HCT116 (cell line): ENCODE results near the gene DNAJA2. TPM values are rescaled to one million over a fixed set of nuclear protein-coding genes. Genes with fewer than 3 reads are reported as not detected.

Experiments used
- ATAC-seq: fragments of 200-7000 bp; cut with Tn5 transposase; 2 replicates; pipeline ENCODE4 v1.9.1; 2020; ENCODE audit warnings: mild to moderate bottlenecking, moderate library complexity
- BruUV-seq: library from RNA; stranded (reverse); fragments of 400-500 nt; replicated peaks from 2 replicates; lab custom pipeline; 2021; lab: Mats Ljungman, UMichigan
- CTCF ChIA-PET: fragments of 300-600 bp; sonication (Branson Sonifier 250); formaldehyde crosslinking; loops from one replicate; lab custom pipeline; 2021; ENCODE audit warnings: antibody characterized with exemption; lab: Charles Lee
- POLR2A ChIA-PET: fragments of 300-600, 350-600 bp; sonication (Branson Sonifier 250); formaldehyde crosslinking; loops from one replicate; lab custom pipeline; 2021; ENCODE audit warnings: antibody characterized with exemption; lab: Charles Lee
- RAD21 ChIA-PET, 2 experiments: fragments of 300-600 bp; sonication (Branson Sonifier 250); formaldehyde crosslinking; loops; one replicate each; lab custom pipeline; 2023; ENCODE audit warnings: low total read pairs in 2 of 2; ENCODE audit not compliant: uncharacterized antibody in 2 of 2, unreplicated experiment in 2 of 2, low non-redundant PET in 1 of 2; lab: Charles Lee
- DNase-seq: peaks from one replicate; pipeline ENCODE4 v3.0.0-alpha.2; 2010; ENCODE audit warnings: low read depth, low spot score
- H2AFZ ChIP-seq: fragments of 200-600 bp; shearing (Covaris generic), sonication (generic); 2 replicates; pipeline ENCODE4 v1.6.1; 2017; ENCODE audit warnings: low read depth, mixed run types, mixed read lengths, antibody characterized with exemption, low read length; ENCODE audit not compliant: poor library complexity, severe bottlenecking
- H3K27ac ChIP-seq: 2 replicates; pipeline ENCODE4 v1.5.1; 2012; ENCODE audit warnings: low read depth, low read length
- H3K27me3 ChIP-seq: fragments of 200-600 bp; sonication (generic); 2 replicates; pipeline ENCODE4 v1.6.1; 2016; ENCODE audit warnings: mixed run types, low read length, mixed read lengths; ENCODE audit not compliant: insufficient read depth
- H3K36me3 ChIP-seq, 2 experiments: fragments of 200-500 bp in 1 of 2; fragments of 200-600 bp in 1 of 2; sonication (Bioruptor generic) in 1 of 2; sonication (generic) in 1 of 2; 2 replicates each; pipeline versions ENCODE4 v1.5.1 to v1.6.1; 2014 to 2016; ENCODE audit warnings: low read length in 2 of 2, inconsistent platforms in 1 of 2, mixed read lengths in 1 of 2, mixed run types in 1 of 2; ENCODE audit not compliant: insufficient read depth in 2 of 2, control insufficient read depth in 1 of 2
- H3K4me1 ChIP-seq, 2 experiments: fragments of 200-600 bp in 1 of 2; sonication (generic) in 1 of 2; 2 replicates each; pipeline versions ENCODE4 v1.5.1 to v1.6.1; 2012 to 2017; ENCODE audit warnings: low read length in 2 of 2, inconsistent platforms in 1 of 2, mild to moderate bottlenecking in 1 of 2, mixed read lengths in 1 of 2, mixed run types in 1 of 2, moderate library complexity in 1 of 2; ENCODE audit not compliant: insufficient read depth in 2 of 2, control insufficient read depth in 1 of 2
- H3K4me2 ChIP-seq: fragments of 200-600 bp; sonication (generic); 2 replicates; pipeline ENCODE4 v1.6.1; 2017; ENCODE audit warnings: mixed run types, low read length, mixed read lengths
- H3K4me3 ChIP-seq, 2 experiments: fragments of 200-600 bp in 1 of 2; sonication (generic) in 1 of 2; replicated peaks in 1 of 2; 2 replicates each; pipeline ENCODE4 v1.5.1; 2011 to 2016; ENCODE audit warnings: low read length in 2 of 2, control low read depth in 1 of 2, low read depth in 1 of 2, mild to moderate bottlenecking in 1 of 2, mixed read lengths in 1 of 2, mixed run types in 1 of 2
- H3K79me2 ChIP-seq: fragments of 200-600 bp; sonication (generic); 2 replicates; pipeline ENCODE4 v1.6.1; 2017; ENCODE audit warnings: mild to moderate bottlenecking, mixed run types, low read length, moderate library complexity, mixed read lengths; ENCODE audit not compliant: insufficient read depth
- H3K9ac ChIP-seq: fragments of 200-600 bp; sonication (generic); 2 replicates; pipeline ENCODE4 v1.6.1; 2016; ENCODE audit warnings: low read length, mixed read lengths
- H3K9me2 ChIP-seq: fragments of 200-600 bp; sonication (generic), shearing (Covaris generic); 2 replicates; pipeline ENCODE4 v1.6.1; 2017; ENCODE audit warnings: mixed run types, mild to moderate bottlenecking, moderate library complexity; ENCODE audit not compliant: insufficient read depth
- H3K9me3 ChIP-seq, 2 experiments: fragments of 200-500 bp in 1 of 2; fragments of 200-600 bp in 1 of 2; sonication (Bioruptor generic) in 1 of 2; sonication (generic) in 1 of 2; 2 replicates each; pipeline ENCODE4 v1.6.1; 2014 to 2017; ENCODE audit warnings: low read length in 2 of 2, mixed read lengths in 2 of 2, inconsistent platforms in 1 of 2, low read depth in 1 of 2, mild to moderate bottlenecking in 1 of 2, mixed run types in 1 of 2, moderate library complexity in 1 of 2; ENCODE audit not compliant: control insufficient read depth in 1 of 2, insufficient read depth in 1 of 2
- H4K20me1 ChIP-seq: fragments of 200-600 bp; sonication (generic), shearing (Covaris generic); 2 replicates; pipeline ENCODE4 v1.6.1; 2017; ENCODE audit warnings: mixed run types, mild to moderate bottlenecking, moderate library complexity; ENCODE audit not compliant: insufficient read depth
- CEBPB ChIP-seq: IDR thresholded peaks from 2 replicates; pipeline ENCODE4 v1.6.1; 2012; ENCODE audit warnings: low read depth
- EZH2 ChIP-seq: fragments of 200-600 bp; sonication (generic); IDR thresholded peaks from 2 replicates; pipeline ENCODE4 v1.6.1; 2017; ENCODE audit warnings: antibody characterized with exemption, mixed run types
- JUND ChIP-seq: IDR thresholded peaks from 2 replicates; pipeline ENCODE4 v1.6.1; 2012
- MAX ChIP-seq: IDR thresholded peaks from 2 replicates; pipeline ENCODE4 v1.6.1; 2012
- REST ChIP-seq: IDR thresholded peaks from 2 replicates; pipeline ENCODE4 v1.6.1; 2012; ENCODE audit warnings: low read depth
- SP1 ChIP-seq: IDR thresholded peaks from 2 replicates; pipeline ENCODE4 v1.6.1; 2012; ENCODE audit warnings: low read depth
- SRF ChIP-seq: IDR thresholded peaks from 2 replicates; pipeline ENCODE4 v1.6.1; 2012; ENCODE audit warnings: low read depth
- TCF7L2 ChIP-seq: IDR thresholded peaks from 2 replicates; pipeline ENCODE4 v1.7.0; 2011; ENCODE audit warnings: borderline replicate concordance, inconsistent platforms; ENCODE audit not compliant: insufficient read depth, insufficient read length; ENCODE audit errors: extremely low read depth
- intact Hi-C: fragments of 100-400 bp; cut with micrococcal nuclease; formaldehyde crosslinking; loops from 2 replicates; pipeline ENCODE4 v1.10.0; 2022
- total RNA-seq: library from RNA; stranded (reverse); gene quantifications from one replicate; pipeline ENCODE4 v1.2.1, GENCODE V29; 2021; ENCODE audit not compliant: unreplicated experiment

The DNAJA2 gene
- total RNA-seq, 1 experiment from 2014 or later, result 68.2 TPM

GRCh38 chr16:47018223-47018891, 44.9 kb upstream of the DNAJA2 start (continued):
- no peak for TF ChIP-seq REST
- no peak for TF ChIP-seq TCF7L2
- no peak for TF ChIP-seq SRF
- TF ChIP-seq CEBPB, result no peak
- no peak for TF ChIP-seq JUND
- no peak for TF ChIP-seq SP1

- Histone ChIP-seq H3K4me3 (no peak overlapping the region), H3K79me2 (no peaks in the 10 kb centered on the region), H3K4me1 (peaks cover 5 to 11% of the 10 kb centered on the region in 2 experiments), H3K4me2 (peak overlapping the region; percentile 42; the same call in 1 of the 2 replicates), H3K9me2 (no peaks in the 10 kb centered on the region), H3K9ac (no peak overlapping the region), H3K9me3 (no peaks in the 10 kb centered on the region), H2AFZ (peak overlapping the region; percentile 95), H3K36me3 (no peaks in the 10 kb centered on the region), H3K27me3 (no peaks in the 10 kb centered on the region), H3K27ac (no peak overlapping the region), H4K20me1 (no peaks in the 10 kb centered on the region)
- POLR2A ChIA-PET, result no interaction called here
- TF ChIP-seq EZH2, result no peak
- TF ChIP-seq SRF, result no peak
- TF ChIP-seq MAX, result no peak
- intact Hi-C loops, result loop anchor here (1.0 to 10.0 kb wide), 2 partner anchors 57 to 70 kb away; no protein-coding TSS in a partner anchor
- RAD21 ChIA-PET, result no interaction called here
- ATAC-seq (peak; percentile 58), DNase-seq (no peak)
- no TSS peak for BruUV-seq
- CTCF ChIA-PET, result interaction anchor here (1.0 to 2.5 kb wide), 3 partner anchors 8 to 70 kb away, joined by 5 to 15 read pairs (median 7); partner anchors contain the start of gene DNAJA2
Measured at GRCh38 chr16:47017636-47018035, 44.2 kb upstream of the DNAJA2 start.
